Spleen (tissue), 7 donors: ENCODE results near the gene C1QC.
A peak's percentile ranks its signal among the peaks of the same experiment; 100 is the strongest.

Source experiments
- CTCF ChIP-seq, 11 experiments: fragments of 200-600 bp in 7 of 11; fragments of 450-650 bp in 4 of 11; sonication (generic) in 4 of 11; IDR thresholded peaks in 8 of 11; conservative IDR thresholded peaks in 3 of 11; 1 replicate in 7 of 11; 2 replicates in 4 of 11; pipeline versions ENCODE4 v1.4.0 to v1.8.0; 2016 to 2021; ENCODE audit warnings: antibody characterized with exemption in 11 of 11, inconsistent platforms in 4 of 11, mild to moderate bottlenecking in 1 of 11
- POLR2AphosphoS5 ChIP-seq, 3 donors: sonication (generic); formaldehyde crosslinking; IDR thresholded peaks; one replicate each; pipeline ENCODE4 v1.5.1; 2017; ENCODE audit warnings: antibody characterized with exemption in 3 of 3
- donor health status: DM: no; HTN: no; CAD: no; lungs with moderate emphysema.
- donor health status: DM: no; HTN: no; CAD: no.
- donor health status: DM: no; HTN: no; CAD: no.

- TF ChIP-seq CTCF (IDR thresholded peaks at IDR 0.05 in 8 of 11, conservative IDR thresholded peaks at IDR 0.05 in 3 of 11): no peak
- TF ChIP-seq POLR2AphosphoS5 (IDR thresholded peaks at IDR 0.05): peak; percentile 70 to 76 (median 75)
Measured at GRCh38 chr1:22643381-22643780, at the start of gene C1QC.
